ENCODE results near the gene URAD.

- no peak for TF ChIP-seq CTCF (IDR thresholded peaks at IDR 0.05)
- TF ChIP-seq POLR2A (IDR thresholded peaks at IDR 0.05): no peak
Observed at GRCh38 chr13:27928805-27929753, 59.4 kb downstream of the URAD start.
